Endothelial cell of umbilical vein (primary cell): Measurements from ENCODE around the gene CHIT1. TPM values are rescaled to one million over a fixed set of nuclear protein-coding genes. Genes with fewer than 3 reads are reported as not detected.

Experiments
- BruUV-seq: library from RNA; stranded (reverse); fragments of 400-500 nt; replicated peaks from 2 replicates; lab custom pipeline; 2021; lab: Mats Ljungman, UMichigan
- CTCF ChIA-PET: fragments of 300-600, 350-600 bp; sonication (Branson Sonifier 250); formaldehyde crosslinking; loops from one replicate; lab custom pipeline; 2021; ENCODE audit warnings: antibody characterized with exemption, inconsistent platforms; lab: Charles Lee
- POLR2A ChIA-PET: fragments of 300-600, 350-600 bp; sonication (Branson Sonifier 250); formaldehyde crosslinking; loops from one replicate; lab custom pipeline; 2021; ENCODE audit warnings: antibody characterized with exemption, inconsistent platforms; lab: Charles Lee
- DNase-seq: peaks from one replicate; pipeline ENCODE4 v3.0.0-alpha.2; 2011; ENCODE audit warnings: low read depth, low spot score
- FAIRE-seq: peaks from 2 replicates; lab custom pipeline; 2011; peaks lifted over from hg19 to GRCh38; lab: Jason Lieb, UNC
- H2AFZ ChIP-seq: 2 replicates; pipeline ENCODE4 v1.6.0; 2012; ENCODE audit warnings: low read depth, low read length, control low read depth, inconsistent platforms
- H3K27ac ChIP-seq: 2 replicates; pipeline ENCODE4 v1.5.1; 2011; ENCODE audit warnings: low read depth, mild to moderate bottlenecking, control low read depth, low read length, moderate library complexity; ENCODE audit not compliant: insufficient read depth
- H3K27me3 ChIP-seq, 2 experiments: 2 replicates each; pipeline versions ENCODE4 v1.6.0 to v1.6.1; 2011; ENCODE audit warnings: low read length in 2 of 2, mixed read lengths in 1 of 2; ENCODE audit not compliant: control insufficient read depth in 2 of 2, insufficient read depth in 2 of 2
- H3K36me3 ChIP-seq, 2 experiments: 2 replicates in 1 of 2; 3 replicates in 1 of 2; pipeline ENCODE4 v1.5.1; 2011; ENCODE audit warnings: low read length in 2 of 2, mild to moderate bottlenecking in 1 of 2, moderate library complexity in 1 of 2; ENCODE audit not compliant: control insufficient read depth in 2 of 2, insufficient read depth in 2 of 2; ENCODE audit errors: extremely low read depth in 1 of 2
- H3K4me1 ChIP-seq: 3 replicates; pipeline ENCODE4 v1.5.1; 2011; ENCODE audit warnings: mild to moderate bottlenecking, low read length; ENCODE audit not compliant: control insufficient read depth, insufficient read depth; ENCODE audit errors: extremely low read depth
- H3K4me2 ChIP-seq: 2 replicates; pipeline ENCODE4 v1.6.1; 2011; ENCODE audit warnings: low read length, control low read depth, mixed read lengths; ENCODE audit not compliant: insufficient read depth
- H3K4me3 ChIP-seq, 3 experiments: fragments of 200-600 bp in 1 of 3; sonication (generic), shearing (Covaris generic) in 1 of 3; replicated peaks in 1 of 3; 2 replicates each; pipeline ENCODE4 v1.5.1; 2011 to 2016; ENCODE audit warnings: control low read depth in 3 of 3, low read length in 3 of 3, mild to moderate bottlenecking in 2 of 3, inconsistent platforms in 1 of 3, low read depth in 1 of 3, moderate library complexity in 1 of 3; ENCODE audit not compliant: insufficient read depth in 1 of 3
- H3K79me2 ChIP-seq: 2 replicates; pipeline ENCODE4 v1.6.0; 2012; ENCODE audit warnings: low read length, inconsistent platforms; ENCODE audit not compliant: control insufficient read depth, insufficient read depth
- H3K9ac ChIP-seq: replicated peaks from 2 replicates; pipeline ENCODE3; 2011; ENCODE audit warnings: low read length, control low read depth; ENCODE audit not compliant: insufficient read depth; ENCODE audit errors: extremely low read depth
- H3K9me1 ChIP-seq: replicated peaks from 3 replicates; pipeline ENCODE4 v1.6.0; 2011; ENCODE audit warnings: mild to moderate bottlenecking, low read length; ENCODE audit not compliant: control insufficient read depth, insufficient read depth; ENCODE audit errors: extremely low read depth
- H3K9me3 ChIP-seq: replicated peaks from 2 replicates; pipeline ENCODE4 v1.5.1; 2012; ENCODE audit warnings: low read length, inconsistent platforms; ENCODE audit not compliant: control insufficient read depth, insufficient read depth
- H4K20me1 ChIP-seq: replicated peaks from 2 replicates; pipeline ENCODE3; 2011; ENCODE audit warnings: mild to moderate bottlenecking, low read length; ENCODE audit not compliant: control insufficient read depth, insufficient read depth; ENCODE audit errors: extremely low read depth
- CTCF ChIP-seq, 2 donors: IDR thresholded peaks; 1 replicate in 1 of 2; 2 replicates in 1 of 2; pipeline ENCODE4 v1.5.1; 2011; ENCODE audit warnings: low read length in 2 of 2, mild to moderate bottlenecking in 2 of 2, moderate library complexity in 2 of 2, control low read depth in 1 of 2, inconsistent platforms in 1 of 2, low read depth in 1 of 2; ENCODE audit not compliant: insufficient read depth in 1 of 2; ENCODE audit errors: extremely low read depth in 1 of 2
- EZH2 ChIP-seq: IDR thresholded peaks from 2 replicates; pipeline ENCODE4 v1.6.1; 2012; ENCODE audit warnings: borderline replicate concordance, low read depth, mild to moderate bottlenecking, moderate library complexity, low read length, inconsistent platforms; ENCODE audit not compliant: severe bottlenecking
- FOS ChIP-seq: IDR thresholded peaks from 2 replicates; pipeline ENCODE4 v1.6.1; 2011; ENCODE audit warnings: mild to moderate bottlenecking, low read length, moderate library complexity, borderline replicate concordance; ENCODE audit not compliant: insufficient read depth
- GATA2 ChIP-seq: IDR thresholded peaks from 2 replicates; pipeline ENCODE4 v1.7.0; 2011; ENCODE audit warnings: low read depth, mild to moderate bottlenecking, moderate library complexity, mixed read lengths, low read length; ENCODE audit not compliant: insufficient read length, insufficient read depth
- JUN ChIP-seq: IDR thresholded peaks from 2 replicates; pipeline ENCODE4 v1.6.1; 2011; ENCODE audit warnings: borderline replicate concordance, low read depth; ENCODE audit not compliant: insufficient read length, insufficient read depth
- MAX ChIP-seq: IDR thresholded peaks from 2 replicates; pipeline ENCODE4 v1.6.1; 2011; ENCODE audit not compliant: insufficient read depth, insufficient read length
- MYC ChIP-seq: IDR thresholded peaks from one replicate; pipeline ENCODE4 v1.6.1; 2011; ENCODE audit warnings: mild to moderate bottlenecking, low read depth, low read length
- POLR2A ChIP-seq: IDR thresholded peaks from 2 replicates; pipeline ENCODE4 v1.6.1; 2012; ENCODE audit warnings: low read depth, mild to moderate bottlenecking, control low read depth, low read length
- POLR2AphosphoS5 ChIP-seq: IDR thresholded peaks from 2 replicates; pipeline ENCODE4 v1.6.1; 2012; ENCODE audit warnings: low read depth, mild to moderate bottlenecking, control low read depth, low read length, moderate library complexity; ENCODE audit not compliant: insufficient read depth
- dilution Hi-C: fragments of 300-500 bp; cut with MboI; formaldehyde crosslinking; loops from one replicate; pipeline ENCODE4 v1.15.0; 2019; ENCODE audit warnings: low sequenced_read_pairs; ENCODE audit not compliant: extremely low pct_ligation_motif_present
- intact Hi-C: fragments of 100-400 bp; cut with micrococcal nuclease; formaldehyde crosslinking; loops from one replicate; pipeline ENCODE4 v1.10.0; 2022
- polyA plus RNA-seq, 4 experiments: library from polyadenylated mRNA; depleted of rRNA in 3 of 4; stranded (reverse) in 3 of 4; unstranded in 1 of 4; fragments of >200 nt; gene quantifications; 2 replicates each; pipeline versions ENCODE4 v1.2.1 to v1.2.3, GENCODE V29; 2011 to 2012; ENCODE audit warnings: missing spikeins in 1 of 4
- total RNA-seq: library from RNA; stranded (reverse); gene quantifications from 2 replicates; pipeline ENCODE4 v1.2.3, GENCODE V29; 2021

Gene CHIT1
- total and polyA plus RNA-seq, 2 donors (not counting 3 experiments of a cell fraction or from before 2014, with no cell fraction given) = not detected

GRCh38 chr1:203219171-203219570 is 10.3 kb downstream of the CHIT1 start:
- H3K4me3 ChIP-seq = no peak overlapping the region
- POLR2A ChIA-PET = no interaction called here
- H3K27ac ChIP-seq = no peak overlapping the region
- intact Hi-C loops (no loop called here), dilution Hi-C loops (no loop called here)
- peaks cover 1 to 10% of the 10 kb centered on the region in 2 experiments for H3K27me3 ChIP-seq
- no peak overlapping the region for H2AFZ ChIP-seq
- no peak for FAIRE-seq
- H4K20me1 ChIP-seq = no peaks in the 10 kb centered on the region
- CTCF ChIA-PET = interaction anchor here (4.5 to 8.7 kb wide), 4 partner anchors 48 to 184 kb away, joined by 39 to 363 read pairs (median 192); no protein-coding TSS in a partner anchor
- H3K9me1 ChIP-seq = no peaks in the 10 kb centered on the region
- DNase-seq = no peak
- BruUV-seq = no TSS peak
- no peak overlapping the region for H3K4me2 ChIP-seq
- H3K36me3 ChIP-seq = no peaks in the 10 kb centered on the region
- TF ChIP-seq MYC (no peak), GATA2 (no peak), FOS (no peak), EZH2 (no peak), POLR2A (no peak), JUN (no peak), CTCF (IDR thresholded peaks at IDR 0.05; ENCODE audit: extremely low read depth in 1 of 2, insufficient read depth in 1 of 2, low read depth in 1 of 2, low read length in 2 of 2) (no peak), POLR2AphosphoS5 (no peak), MAX (no peak)
- no peaks in the 10 kb centered on the region for H3K79me2 ChIP-seq
- H3K9ac ChIP-seq = no peak overlapping the region
- H3K9me3 ChIP-seq = no peaks in the 10 kb centered on the region
- H3K4me1 ChIP-seq = no peaks in the 10 kb centered on the region
